ENCODE data around the gene LPP. TPM values are rescaled to one million over a fixed set of nuclear protein-coding genes. Genes with fewer than 3 reads are reported as not detected.
"Not testable (repeated sequence)": the region's sequence is repeated elsewhere in the genome, so short reads cannot be mapped to it uniquely, and the experiment has no call there.

The LPP gene
- total RNA-seq, 1 experiment from 2014 or later: 0.04 TPM

GRCh38 chr3:188415196-188415595 is 261.2 kb downstream of the LPP start:
- no peak overlapping the region for H3K4me3 ChIP-seq
- H3K27ac ChIP-seq: no peak overlapping the region
- no peak for DNase-seq
- no peaks in the 10 kb centered on the region for H3K27me3 ChIP-seq
- no peaks in the 10 kb centered on the region for H3K4me1 ChIP-seq
- no peaks in the 10 kb centered on the region for H3K36me3 ChIP-seq
- H3K9me3 ChIP-seq (replicated peaks): no peaks in the 10 kb centered on the region

DNA sequence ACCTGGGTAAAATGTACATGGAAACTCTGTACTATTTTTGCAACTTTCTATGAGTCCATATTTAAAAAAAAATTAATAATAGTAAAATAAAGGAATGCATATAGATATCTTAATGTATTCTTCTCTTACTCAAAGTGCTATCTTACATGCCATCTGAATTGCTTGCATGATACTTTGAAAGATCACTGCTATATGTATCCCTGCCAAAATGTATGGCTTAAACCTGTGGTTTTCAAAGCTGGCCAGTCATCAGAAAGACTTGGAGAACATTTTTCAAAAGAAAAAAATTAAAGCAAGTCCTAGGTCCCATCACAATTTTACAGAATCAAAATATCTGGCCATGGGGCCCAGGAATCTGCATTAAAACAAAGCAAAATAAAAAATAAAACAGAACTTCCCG is 262.1 kb downstream of the LPP start:
- DNase-seq: no peak
- H3K27me3 ChIP-seq: no peaks in the 10 kb centered on the region
- no peak overlapping the region for H3K4me3 ChIP-seq
- no peak overlapping the region for H3K27ac ChIP-seq
- no peaks in the 10 kb centered on the region for H3K9me3 ChIP-seq (replicated peaks)
- no peaks in the 10 kb centered on the region for H3K4me1 ChIP-seq
- H3K36me3 ChIP-seq: no peaks in the 10 kb centered on the region

GRCh38 chr3:188417271-188417696 is 263.3 kb downstream of the LPP start:
- Histone ChIP-seq H3K27ac (no peak overlapping the region), H3K4me3 (no peak overlapping the region), H3K9me3 (replicated peaks) (no peaks in the 10 kb centered on the region), H3K27me3 (no peaks in the 10 kb centered on the region), H3K36me3 (no peaks in the 10 kb centered on the region), H3K4me1 (no peaks in the 10 kb centered on the region)
- no peak for DNase-seq

- no peak overlapping the region for H3K27ac ChIP-seq
- H3K36me3 ChIP-seq: no peaks in the 10 kb centered on the region
- H3K27me3 ChIP-seq: no peaks in the 10 kb centered on the region
- H3K4me1 ChIP-seq: no peaks in the 10 kb centered on the region
- DNase-seq: no peak
- H3K9me3 ChIP-seq (replicated peaks): no peaks in the 10 kb centered on the region
- H3K4me3 ChIP-seq: no peak overlapping the region
These were observed 263.8 kb downstream of the LPP start for GRCh38 chr3:188417766-188418165.

GRCh38 chr3:188421151-188421821 is 267.3 kb downstream of the LPP start:
- Histone ChIP-seq H3K27ac (no peak overlapping the region), H3K27me3 (no peaks in the 10 kb centered on the region), H3K9me3 (replicated peaks) (no peaks in the 10 kb centered on the region), H3K4me1 (no peaks in the 10 kb centered on the region), H3K4me3 (no peak overlapping the region), H3K36me3 (no peaks in the 10 kb centered on the region)
- no peak for DNase-seq

- no peaks in the 10 kb centered on the region for H3K4me1 ChIP-seq
- no peak for DNase-seq
- H3K27me3 ChIP-seq: no peaks in the 10 kb centered on the region
- no peaks in the 10 kb centered on the region for H3K9me3 ChIP-seq (replicated peaks)
- no peak overlapping the region for H3K27ac ChIP-seq
- no peaks in the 10 kb centered on the region for H3K36me3 ChIP-seq
- no peak overlapping the region for H3K4me3 ChIP-seq
These were observed 268.0 kb downstream of the LPP start for GRCh38 chr3:188421836-188422540.

GRCh38 chr3:188427981-188428380 is 274.0 kb downstream of the LPP start:
- H3K9me3 ChIP-seq (replicated peaks); H3K27me3 ChIP-seq; DNase-seq; H3K4me3 ChIP-seq; H3K27ac ChIP-seq; H3K4me1 ChIP-seq; H3K36me3 ChIP-seq: not testable (repeated sequence)

GRCh38 chr3:188431040-188431439 is 277.1 kb downstream of the LPP start:
- no peak for DNase-seq
- Histone ChIP-seq H3K27me3 (no peaks in the 10 kb centered on the region), H3K4me1 (no peaks in the 10 kb centered on the region), H3K9me3 (replicated peaks) (no peaks in the 10 kb centered on the region), H3K36me3 (no peaks in the 10 kb centered on the region), H3K27ac (no peak overlapping the region), H3K4me3 (no peak overlapping the region)

DNA sequence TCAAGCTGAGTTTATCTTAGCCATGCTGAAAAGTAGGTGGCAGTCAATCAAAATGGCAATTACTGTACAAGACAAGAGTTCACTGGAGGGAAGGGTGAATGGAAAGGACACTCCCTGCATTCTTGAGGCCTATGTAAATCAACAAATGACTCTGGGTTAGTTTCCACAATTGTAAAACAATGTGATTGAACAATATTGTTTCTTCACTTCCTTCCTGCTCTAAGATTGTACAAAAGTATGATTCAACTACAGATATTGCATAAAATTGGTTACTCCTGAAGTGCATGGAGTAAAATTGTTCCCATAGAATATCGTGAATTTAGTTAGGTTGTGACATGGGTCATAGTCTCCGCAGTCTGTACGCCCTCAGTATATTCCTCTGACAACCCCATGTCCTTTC is 277.6 kb downstream of the LPP start:
- no peaks in the 10 kb centered on the region for H3K9me3 ChIP-seq (replicated peaks)
- no peaks in the 10 kb centered on the region for H3K4me1 ChIP-seq
- H3K27me3 ChIP-seq: no peaks in the 10 kb centered on the region
- no peak overlapping the region for H3K4me3 ChIP-seq
- H3K27ac ChIP-seq: no peak overlapping the region
- H3K36me3 ChIP-seq: no peaks in the 10 kb centered on the region
- DNase-seq: no peak

DNA sequence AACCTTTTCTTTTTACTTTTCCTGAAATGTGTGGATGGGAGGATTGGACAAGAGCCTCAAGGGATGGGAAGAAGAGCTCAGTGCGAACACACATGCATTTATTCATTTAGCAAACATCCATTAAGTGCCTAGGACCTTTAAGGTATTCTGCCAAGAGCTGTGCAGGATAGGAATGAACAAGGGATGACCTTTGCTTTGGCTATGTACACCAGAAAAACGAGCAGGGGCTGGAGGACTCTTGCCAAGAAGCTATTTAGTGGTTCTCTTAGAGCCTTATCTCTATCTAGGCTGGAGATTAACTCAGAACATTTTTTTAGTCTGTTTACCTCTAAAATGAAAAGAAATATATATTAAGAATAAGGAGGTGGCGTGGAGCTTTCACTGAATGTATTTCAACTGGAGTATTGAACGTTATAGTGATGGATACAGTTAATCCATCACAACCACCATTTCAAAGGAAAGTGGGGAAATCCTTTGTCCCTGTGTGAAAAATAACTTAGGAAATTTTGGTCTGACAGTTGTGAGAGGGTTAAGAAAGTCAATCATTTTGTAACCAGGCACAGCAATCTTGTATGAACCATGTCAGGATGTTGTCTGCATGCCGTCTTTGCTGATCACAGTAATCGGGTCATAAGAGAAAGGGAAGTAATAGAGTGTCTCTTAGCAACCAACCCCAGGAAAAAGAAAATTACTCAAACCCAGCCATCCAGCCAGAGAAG is 279.0 kb downstream of the LPP start:
- Histone ChIP-seq H3K4me3 (no peak overlapping the region), H3K27ac (no peak overlapping the region), H3K36me3 (no peaks in the 10 kb centered on the region), H3K27me3 (no peaks in the 10 kb centered on the region), H3K4me1 (no peaks in the 10 kb centered on the region), H3K9me3 (replicated peaks) (no peaks in the 10 kb centered on the region)
- DNase-seq: no peak

DNA sequence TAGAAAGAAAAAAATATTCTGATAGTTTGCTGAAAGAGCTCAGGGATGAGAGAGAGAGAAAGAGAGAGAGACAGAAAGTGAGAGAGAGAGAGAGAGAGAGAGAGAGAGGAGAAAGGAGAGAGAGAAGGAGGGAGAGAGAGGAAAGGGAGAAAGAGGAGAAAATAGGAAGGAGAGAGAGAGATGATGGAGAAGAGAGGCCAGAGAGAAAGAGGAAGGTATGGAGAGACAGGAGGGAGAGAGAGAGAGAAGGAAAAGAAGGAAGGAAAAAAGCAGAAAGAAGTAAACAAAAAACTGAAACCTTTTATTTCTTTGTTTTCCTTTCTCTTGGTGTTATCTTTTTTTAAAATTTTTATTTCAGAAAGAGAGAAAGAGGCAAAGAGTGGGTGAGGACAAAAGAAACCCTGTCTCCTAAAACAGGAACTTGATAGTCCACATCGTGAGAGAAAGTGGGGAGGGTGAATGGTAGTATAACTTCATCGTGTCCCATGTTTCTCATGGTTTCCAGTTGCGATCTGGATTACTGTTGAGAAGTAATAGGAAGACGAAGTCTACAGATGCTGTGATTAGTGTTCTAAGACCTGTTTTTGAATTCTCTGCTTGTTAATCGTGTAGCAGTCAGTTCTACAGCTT is 279.7 kb downstream of the LPP start:
- Histone ChIP-seq H3K9me3 (replicated peaks) (no peaks in the 10 kb centered on the region), H3K27ac (no peak overlapping the region), H3K27me3 (no peaks in the 10 kb centered on the region), H3K4me3 (no peak overlapping the region), H3K4me1 (no peaks in the 10 kb centered on the region), H3K36me3 (no peaks in the 10 kb centered on the region)
- DNase-seq: no peak

DNA sequence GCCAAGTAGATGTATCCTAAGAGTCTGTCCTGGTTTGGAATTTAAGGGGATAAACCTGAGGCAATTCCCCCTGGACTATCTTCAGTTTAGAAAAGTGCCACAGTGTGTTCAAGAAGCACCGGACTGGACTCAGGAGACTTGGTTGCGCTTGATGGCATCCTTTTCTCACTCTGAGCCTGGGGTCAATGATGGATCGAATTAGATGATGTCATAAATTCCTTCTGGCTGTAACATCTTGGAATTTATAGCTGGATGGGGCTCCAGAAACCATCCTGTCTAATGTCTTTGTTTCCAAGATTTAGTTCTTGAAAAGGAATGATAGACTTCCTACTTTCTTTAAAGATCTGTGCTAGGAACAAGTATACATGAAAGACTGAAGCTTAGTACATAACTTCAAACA is 280.6 kb downstream of the LPP start:
- Histone ChIP-seq H3K36me3 (no peaks in the 10 kb centered on the region), H3K27ac (no peak overlapping the region), H3K27me3 (no peaks in the 10 kb centered on the region), H3K4me3 (no peak overlapping the region), H3K9me3 (replicated peaks) (no peaks in the 10 kb centered on the region), H3K4me1 (no peaks in the 10 kb centered on the region)
- DNase-seq: no peak

DNA sequence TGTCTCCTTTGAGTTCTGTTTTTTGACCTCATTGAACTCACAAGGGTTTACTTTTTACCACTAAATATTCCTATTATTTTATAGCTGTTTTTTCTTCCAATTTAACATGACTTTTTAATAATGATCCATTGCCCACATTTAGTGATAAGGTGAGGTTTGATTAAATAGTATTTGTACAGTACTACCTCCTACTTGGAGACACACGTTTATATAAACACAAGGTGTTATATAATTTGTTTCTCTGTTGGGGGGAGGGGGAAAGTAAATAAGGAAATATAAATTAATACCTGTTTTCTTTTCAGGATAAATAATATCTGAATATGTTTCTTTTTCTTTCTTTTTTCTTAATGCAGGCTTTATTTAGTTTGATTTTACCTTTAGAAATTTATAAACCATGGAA is 281.3 kb downstream of the LPP start:
- Histone ChIP-seq H3K9me3 (replicated peaks) (no peaks in the 10 kb centered on the region), H3K36me3 (no peaks in the 10 kb centered on the region), H3K27ac (no peak overlapping the region), H3K4me1 (no peaks in the 10 kb centered on the region), H3K27me3 (no peaks in the 10 kb centered on the region), H3K4me3 (no peak overlapping the region)
- DNase-seq: no peak

DNA sequence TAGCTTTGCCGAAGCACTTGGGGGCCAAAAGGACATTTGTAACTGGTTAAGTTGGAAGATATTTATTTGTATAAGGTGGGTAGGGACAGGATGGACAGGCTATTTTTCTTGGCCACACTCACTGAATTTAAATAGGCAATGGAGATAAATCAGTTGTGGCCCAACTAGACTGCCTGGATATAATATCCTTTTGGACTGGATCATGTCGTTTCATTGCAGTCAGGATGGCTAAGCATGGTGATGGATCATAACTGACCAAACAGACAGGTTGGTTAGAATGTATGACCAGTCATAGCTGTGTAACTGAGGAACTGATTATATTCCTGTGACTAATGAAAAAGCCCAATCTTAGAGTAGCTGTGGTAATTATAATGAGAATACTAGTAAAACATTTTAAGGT is 284.0 kb downstream of the LPP start:
- no peak for DNase-seq
- H3K27me3 ChIP-seq: no peaks in the 10 kb centered on the region

DNA sequence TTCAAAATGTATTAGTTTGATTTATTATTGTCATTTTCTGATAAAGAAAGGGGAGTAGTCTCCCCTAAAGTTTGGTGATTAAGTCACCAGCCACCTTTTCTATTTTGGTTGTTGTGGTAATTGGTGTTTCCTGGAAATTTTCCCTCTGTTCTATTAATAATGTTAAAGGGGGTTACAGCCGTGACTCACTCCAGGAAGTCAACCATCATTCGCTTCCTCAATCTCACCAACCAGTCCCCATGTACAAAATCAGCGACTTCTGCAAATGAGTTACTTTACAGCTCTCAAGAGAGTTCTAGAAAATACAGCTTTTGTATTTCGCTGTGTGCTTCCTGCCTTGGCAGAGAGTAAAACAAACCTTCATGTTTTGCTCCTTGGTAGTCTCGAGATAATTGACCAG is 285.1 kb downstream of the LPP start:
- H3K36me3 ChIP-seq: no peaks in the 10 kb centered on the region
- H3K27ac ChIP-seq: no peak overlapping the region
- no peaks in the 10 kb centered on the region for H3K9me3 ChIP-seq (replicated peaks)
- no peak overlapping the region for H3K4me3 ChIP-seq
- H3K27me3 ChIP-seq: no peaks in the 10 kb centered on the region
- H3K4me1 ChIP-seq: no peaks in the 10 kb centered on the region
- no peak for DNase-seq

More for the DNA sequence above, 284.0 kb downstream of the LPP start:
- Histone ChIP-seq H3K9me3 (replicated peaks) (no peaks in the 10 kb centered on the region), H3K4me1 (no peaks in the 10 kb centered on the region), H3K4me3 (no peak overlapping the region), H3K27ac (no peak overlapping the region), H3K36me3 (no peaks in the 10 kb centered on the region)

Measured in SJCRH30 (cell line).